H1 (cell line): Measurements from ENCODE around the gene ERCC1. TPM values are rescaled to one million over a fixed set of nuclear protein-coding genes. Genes with fewer than 3 reads are reported as not detected.
A peak's percentile ranks its signal among the peaks of the same experiment; 100 is the strongest.

Experiments used
- CTCF ChIA-PET: fragments of 300-600 bp; sonication (Branson Sonifier 250); formaldehyde crosslinking; loops from one replicate; lab custom pipeline; 2021; ENCODE audit not compliant: partially characterized antibody; lab: Charles Lee
- POLR2A ChIA-PET: fragments of 300-600 bp; sonication (Branson Sonifier 250); formaldehyde crosslinking; loops from one replicate; lab custom pipeline; 2021; ENCODE audit warnings: inconsistent platforms; ENCODE audit not compliant: partially characterized antibody; lab: Charles Lee
- DNase-seq, 2 experiments: peaks; one replicate each; pipeline versions ENCODE4 v3.0.0 to v3.0.0-alpha.2; 2010 to 2022; ENCODE audit warnings: low spot score in 2 of 2, low read depth in 1 of 2, mixed read lengths in 1 of 2
- FAIRE-seq: peaks from 2 replicates; lab custom pipeline; 2011; peaks lifted over from hg19 to GRCh38; lab: Jason Lieb, UNC
- H2AFZ ChIP-seq: 2 replicates; pipeline ENCODE4 v1.8.1; 2012; ENCODE audit warnings: low read length, inconsistent platforms
- H2AK5ac ChIP-seq: 2 replicates; pipeline ENCODE4 v1.6.1; 2013; ENCODE audit warnings: low read depth, low read length
- H2BK120ac ChIP-seq: replicated peaks from 2 replicates; pipeline ENCODE3; 2013; ENCODE audit warnings: low read depth, low read length, inconsistent platforms
- H2BK12ac ChIP-seq: 2 replicates; pipeline ENCODE4 v1.6.1; 2013; ENCODE audit warnings: low read depth, low read length
- H2BK15ac ChIP-seq: 2 replicates; pipeline ENCODE4 v1.6.1; 2013; ENCODE audit warnings: low read length
- H2BK20ac ChIP-seq: 2 replicates; pipeline ENCODE4 v1.6.1; 2013; ENCODE audit warnings: low read length
- H2BK5ac ChIP-seq: 2 replicates; pipeline ENCODE4 v1.6.1; 2013; ENCODE audit warnings: low read depth, low read length
- H3K14ac ChIP-seq: 2 replicates; pipeline ENCODE4 v1.6.1; 2013; ENCODE audit warnings: inconsistent platforms; ENCODE audit not compliant: insufficient read length
- H3K18ac ChIP-seq: 2 replicates; pipeline ENCODE4 v1.6.1; 2013; ENCODE audit warnings: low read length; ENCODE audit errors: extremely low read depth
- H3K23ac ChIP-seq: 2 replicates; pipeline ENCODE4 v1.6.1; 2013; ENCODE audit warnings: inconsistent platforms; ENCODE audit not compliant: insufficient read length
- H3K23me2 ChIP-seq: 2 replicates; pipeline ENCODE4 v1.6.1; 2013; ENCODE audit warnings: low read depth, low read length
- H3K27ac ChIP-seq: 2 replicates; pipeline ENCODE4 v1.6.1; 2011; ENCODE audit warnings: low read depth, low read length, inconsistent platforms
- H3K27me3 ChIP-seq, 4 experiments: replicated peaks in 1 of 4; 1 replicate in 1 of 4; 2 replicates in 3 of 4; pipeline versions ENCODE4 v1.6.1 to v1.8.1; 2011 to 2013; ENCODE audit warnings: low read length in 3 of 4, mild to moderate bottlenecking in 3 of 4, inconsistent platforms in 2 of 4, mixed read lengths in 2 of 4, moderate library complexity in 1 of 4; ENCODE audit not compliant: control insufficient read depth in 3 of 4, insufficient read depth in 3 of 4; ENCODE audit errors: extremely low read depth in 1 of 4
- H3K36me3 ChIP-seq, 4 experiments: 2 replicates each; pipeline versions ENCODE4 v1.6.1 to v1.8.1; 2011 to 2013; ENCODE audit warnings: mild to moderate bottlenecking in 4 of 4, low read length in 3 of 4, moderate library complexity in 2 of 4, control low read depth in 1 of 4, inconsistent platforms in 1 of 4; ENCODE audit not compliant: insufficient read depth in 4 of 4, control insufficient read depth in 2 of 4
- H3K4ac ChIP-seq: replicated peaks from 2 replicates; pipeline ENCODE3; 2013; ENCODE audit warnings: low read length, low read depth, mixed read lengths, inconsistent platforms; ENCODE audit not compliant: insufficient read length
- H3K4me1 ChIP-seq, 4 experiments: replicated peaks in 1 of 4; 1 replicate in 1 of 4; 2 replicates in 3 of 4; pipeline versions ENCODE4 v1.6.1 to v1.8.1; 2011 to 2013; ENCODE audit warnings: low read length in 3 of 4, inconsistent platforms in 2 of 4, mixed read lengths in 1 of 4; ENCODE audit not compliant: insufficient read depth in 4 of 4, control insufficient read depth in 3 of 4
- H3K4me2 ChIP-seq, 2 experiments: 2 replicates each; pipeline versions ENCODE4 v1.6.1 to v1.8.1; 2011 to 2013; ENCODE audit warnings: low read depth in 2 of 2, low read length in 2 of 2, control low read depth in 1 of 2, inconsistent platforms in 1 of 2, mild to moderate bottlenecking in 1 of 2; ENCODE audit not compliant: insufficient read depth in 1 of 2
- H3K4me3 ChIP-seq, 4 experiments: fragments of 200-600, 300-600 bp in 1 of 4; sonication (generic), shearing (Covaris generic), sonication (Bioruptor Twin) in 1 of 4; 2 replicates each; pipeline versions ENCODE4 v1.5.1 to v1.8.1; 2011 to 2016; ENCODE audit warnings: low read length in 4 of 4, low read depth in 3 of 4, control low read depth in 2 of 4, inconsistent platforms in 2 of 4, mild to moderate bottlenecking in 2 of 4, mixed read lengths in 1 of 4, moderate library complexity in 1 of 4; ENCODE audit not compliant: insufficient read depth in 2 of 4; ENCODE audit errors: extremely low read depth in 1 of 4
- H3K56ac ChIP-seq: replicated peaks from 2 replicates; pipeline ENCODE3; 2013; ENCODE audit warnings: low read depth, mild to moderate bottlenecking, mixed read lengths, low read length, inconsistent platforms; ENCODE audit not compliant: insufficient read length
- H3K79me1 ChIP-seq: 2 replicates; pipeline ENCODE4 v1.6.1; 2013; ENCODE audit warnings: low read depth, low read length, control low read depth
- H3K79me2 ChIP-seq, 2 experiments: 2 replicates each; pipeline versions ENCODE4 v1.6.1 to v1.8.1; 2012 to 2013; ENCODE audit warnings: low read length in 2 of 2, mild to moderate bottlenecking in 2 of 2, inconsistent platforms in 1 of 2; ENCODE audit not compliant: insufficient read depth in 2 of 2, control insufficient read depth in 1 of 2
- H3K9ac ChIP-seq, 4 experiments: replicated peaks in 1 of 4; 1 replicate in 1 of 4; 2 replicates in 3 of 4; pipeline versions ENCODE4 v1.6.1 to v1.8.1; 2011 to 2013; ENCODE audit warnings: low read depth in 3 of 4, low read length in 3 of 4, control low read depth in 2 of 4, mild to moderate bottlenecking in 2 of 4, moderate library complexity in 2 of 4, inconsistent platforms in 1 of 4; ENCODE audit errors: extremely low read depth in 1 of 4
- H3K9me3 ChIP-seq, 2 experiments: 2 replicates each; pipeline versions ENCODE4 v1.6.1 to v1.8.1; 2012 to 2013; ENCODE audit warnings: mild to moderate bottlenecking in 2 of 2, moderate library complexity in 2 of 2, control low read depth in 1 of 2, inconsistent platforms in 1 of 2, low read depth in 1 of 2, low read length in 1 of 2, mixed read lengths in 1 of 2; ENCODE audit not compliant: insufficient read depth in 2 of 2
- H4K20me1 ChIP-seq, 2 experiments: replicated peaks in 1 of 2; 2 replicates each; pipeline versions ENCODE3 to v1.8.1; 2011 to 2013; ENCODE audit warnings: inconsistent platforms in 2 of 2, low read length in 2 of 2, mild to moderate bottlenecking in 1 of 2; ENCODE audit not compliant: insufficient read depth in 2 of 2, control insufficient read depth in 1 of 2
- H4K5ac ChIP-seq: 2 replicates; pipeline ENCODE4 v1.6.1; 2013; ENCODE audit warnings: low read length, low read depth, mixed read lengths, inconsistent platforms; ENCODE audit not compliant: insufficient read length
- H4K8ac ChIP-seq: 2 replicates; pipeline ENCODE4 v1.8.0; 2013; ENCODE audit warnings: mild to moderate bottlenecking, moderate library complexity, low read length, inconsistent platforms; ENCODE audit not compliant: insufficient read depth; ENCODE audit errors: extremely low read depth
- H4K91ac ChIP-seq: replicated peaks from 2 replicates; pipeline ENCODE3; 2013; ENCODE audit warnings: low read length, mixed read lengths, inconsistent platforms; ENCODE audit not compliant: insufficient read length
- BACH1 ChIP-seq: IDR thresholded peaks from 2 replicates; pipeline ENCODE4 v1.6.1; 2012; ENCODE audit warnings: low read length, improper control_type of control experiment
- CHD2 ChIP-seq: IDR thresholded peaks from 2 replicates; pipeline ENCODE4 v1.6.1; 2012; ENCODE audit warnings: low read length, improper control_type of control experiment
- EGR1 ChIP-seq: IDR thresholded peaks from 2 replicates; pipeline ENCODE4 v1.6.1; 2011; ENCODE audit warnings: low read depth, low read length, borderline replicate concordance
- EP300 ChIP-seq, 2 experiments: IDR thresholded peaks; 1 replicate in 1 of 2; 2 replicates in 1 of 2; pipeline ENCODE4 v1.6.1; 2011 to 2012; ENCODE audit warnings: low read depth in 2 of 2, low read length in 2 of 2, mild to moderate bottlenecking in 2 of 2, borderline replicate concordance in 1 of 2, inconsistent platforms in 1 of 2, moderate library complexity in 1 of 2
- KDM5A ChIP-seq: fragments of 200-600 bp; IDR thresholded peaks from 2 replicates; pipeline ENCODE4 v1.7.1; 2012; ENCODE audit warnings: mild to moderate bottlenecking, low read length, inconsistent platforms, mixed read lengths
- RBBP5 ChIP-seq: IDR thresholded peaks from 2 replicates; pipeline ENCODE4 v1.7.1; 2012; ENCODE audit warnings: low read depth, mild to moderate bottlenecking, inconsistent platforms, low read length, moderate library complexity, borderline replicate concordance
- SP1 ChIP-seq: IDR thresholded peaks from 2 replicates; pipeline ENCODE4 v1.6.1; 2011; ENCODE audit warnings: low read depth, low read length
- TAF1 ChIP-seq: IDR thresholded peaks from 2 replicates; pipeline ENCODE4 v1.6.1; 2011; ENCODE audit warnings: mild to moderate bottlenecking, low read depth, low read length
- TEAD4 ChIP-seq: IDR thresholded peaks from 2 replicates; pipeline ENCODE4 v1.6.1; 2012; ENCODE audit warnings: low read depth, low read length, inconsistent platforms, mixed read lengths
- ZNF274 ChIP-seq: IDR thresholded peaks from 2 replicates; pipeline ENCODE4 v1.7.0; 2012; ENCODE audit warnings: low read length, borderline replicate concordance; ENCODE audit errors: extremely low read depth
- WGBS, 2 experiments: shearing (Covaris generic) in 1 of 2; methylation state at CpG; one replicate each; pipeline versions ENCODE4 v1.1.6 to v1.1.7; 2013 to 2015; ENCODE audit warnings: low lambda C conversion rate in 2 of 2, mixed read lengths in 2 of 2, inconsistent platforms in 1 of 2, low coverage in 1 of 2, missing lambda C conversion rate in 1 of 2; ENCODE audit not compliant: insufficient replicate concordance in 2 of 2, insufficient coverage in 1 of 2, insufficient read length in 1 of 2; ENCODE audit errors: extremely low coverage in 1 of 2, missing lambda C conversion rate in 1 of 2; 5-methylcytosine and 5-hydroxymethylcytosine counted together
- polyA plus RNA-seq, 7 experiments: library from polyadenylated mRNA; depleted of rRNA in 3 of 7; stranded (reverse) in 5 of 7; unstranded in 2 of 7; fragments of >200 nt in 5 of 7; fragments of 200-250 nt in 2 of 7; gene quantifications; 1 replicate in 5 of 7; 2 replicates in 1 of 7; 4 replicates in 1 of 7; pipeline versions ENCODE4 v1.2.1 to v1.2.3, GENCODE V29; 2011 to 2013; ENCODE audit warnings: missing spikeins in 2 of 7, mixed read lengths in 2 of 7
- total RNA-seq: library from RNA; stranded (reverse); fragmentation: NEBNext Ultra II Directional; extraction: Animal tissue kit (Norgen Biotek cat#: 25700); gene quantifications from 2 replicates; pipeline ENCODE4 v1.2.1, GENCODE V29; 2021
- TF ChIP-seq, protein P1 (sequence below): IDR thresholded peaks from 2 replicates; pipeline ENCODE4 v1.6.1; 2011; ENCODE audit warnings: low read length, improper control_type of control experiment

Gene ERCC1
- total and polyA plus RNA-seq, 2 of the 8 experiments (the other 6 are each of a cell fraction or from before 2014, with no cell fraction given), result 44.7 to 94.2 TPM

DNA sequence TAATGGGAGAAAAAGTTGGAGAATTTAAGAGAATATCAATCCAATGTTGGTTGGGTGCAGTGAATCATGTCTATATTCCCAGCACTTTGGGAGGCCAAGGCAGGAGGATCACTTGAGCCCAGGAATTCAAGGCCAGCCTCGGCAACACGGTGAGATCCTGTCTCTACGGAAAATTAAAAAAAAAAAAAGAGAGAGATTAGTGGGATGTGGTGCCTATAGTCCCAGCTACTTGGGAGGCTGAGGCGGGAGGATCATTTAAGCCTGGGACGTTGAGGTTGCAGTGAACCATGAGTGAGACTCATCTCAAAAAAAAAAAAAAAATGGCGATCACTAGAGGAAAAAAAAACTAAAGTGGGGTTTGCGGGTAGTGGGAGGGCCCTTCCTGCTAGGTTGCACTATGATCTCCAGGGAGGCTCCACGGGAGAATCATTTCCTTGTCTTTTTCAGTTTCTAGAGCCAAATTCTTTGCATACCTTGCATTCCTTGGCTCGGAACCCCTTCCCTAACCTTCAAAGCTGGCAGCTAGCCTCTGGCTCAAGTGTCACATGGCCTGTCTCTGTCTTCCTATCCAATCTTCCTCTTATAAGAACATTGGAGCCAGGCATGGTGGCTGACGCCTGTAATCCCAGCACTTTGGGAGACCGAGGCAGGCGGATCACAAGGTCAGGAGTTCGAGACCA, 47.5 kb downstream of the ERCC1 start:
- Histone ChIP-seq H3K18ac (peak overlapping the region; percentile 78), H3K36me3 (no peaks in the 10 kb centered on the region), H3K27me3 (no peaks in the 10 kb centered on the region), H3K9ac (no peak overlapping the region), H3K23me2 (peaks cover 2% of the 10 kb centered on the region; the same call in 1 of the 2 replicates), H4K5ac (peak overlapping the region; percentile 27), H2AK5ac (peak overlapping the region; percentile 90; the same call in 1 of the 2 replicates), H2BK20ac (no peak overlapping the region), H4K20me1 (no peaks in the 10 kb centered on the region), H3K4me2 (peak overlapping the region in 1 of 2 experiments; percentile 34; a peak in 1 of 4 replicates), H3K23ac (no peak overlapping the region), H3K14ac (no peak overlapping the region), H2BK15ac (no peak overlapping the region), H4K8ac (no peak overlapping the region), H3K56ac (no peak overlapping the region), H3K79me1 (no peaks in the 10 kb centered on the region), H2BK120ac (no peak overlapping the region), H3K4ac (no peak overlapping the region), H3K27ac (peak overlapping the region; percentile 41; the same call in 1 of the 2 replicates), H2BK12ac (peak overlapping the region; percentile 71; the same call in 1 of the 2 replicates), H4K91ac (no peak overlapping the region), H2BK5ac (peak overlapping the region; percentile 32; the same call in 1 of the 2 replicates), H3K79me2 (no peaks in the 10 kb centered on the region), H3K4me3 (no peak overlapping the region; a peak in 1 of 8 replicates), H3K4me1 (no peaks in the 10 kb centered on the region), H3K9me3 (no peaks in the 10 kb centered on the region), H2AFZ (no peak overlapping the region)
- peak in 1 of 2 experiments; percentile 60 for DNase-seq
- POLR2A ChIA-PET, result interaction anchor here (0.6 to 2.7 kb wide), 5 partner anchors 10 to 190 kb away, joined by 3 to 6 read pairs (median 3); no protein-coding TSS in a partner anchor
- CTCF ChIA-PET, result interaction anchor here (0.6 to 7.9 kb wide), 5 partner anchors 26 to 153 kb away, joined by 3 to 57 read pairs (median 4); partner anchors contain the start of gene PPP1R13L
- peak; percentile 95 for FAIRE-seq
- WGBS, 2 experiments, result 52% methylated on average over 13 of the region's 13 CpGs; no CpG with 5 or more reads in 1 of the 2 experiments
- no peak for TF ChIP-seq TAF1
- no peak for TF ChIP-seq KDM5A
- no peak for TF ChIP-seq CHD2
- peak in 1 of 2 experiments; percentile 79; a peak in 1 of 3 replicates for TF ChIP-seq EP300 (IDR thresholded peaks at IDR 0.05; ENCODE audit: borderline replicate concordance in 1 of 2, low read depth in 2 of 2, low read length in 2 of 2)
- peak; percentile 86 for TF ChIP-seq BACH1
- no peak for TF ChIP-seq ZNF274
- peak; percentile 100 for TF ChIP-seq TEAD4
- TF ChIP-seq RBBP5, result no peak
- TF ChIP-seq, protein P1, sequence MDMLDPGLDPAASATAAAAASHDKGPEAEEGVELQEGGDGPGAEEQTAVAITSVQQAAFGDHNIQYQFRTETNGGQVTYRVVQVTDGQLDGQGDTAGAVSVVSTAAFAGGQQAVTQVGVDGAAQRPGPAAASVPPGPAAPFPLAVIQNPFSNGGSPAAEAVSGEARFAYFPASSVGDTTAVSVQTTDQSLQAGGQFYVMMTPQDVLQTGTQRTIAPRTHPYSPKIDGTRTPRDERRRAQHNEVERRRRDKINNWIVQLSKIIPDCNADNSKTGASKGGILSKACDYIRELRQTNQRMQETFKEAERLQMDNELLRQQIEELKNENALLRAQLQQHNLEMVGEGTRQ, result peak; percentile 65
- TF ChIP-seq EGR1, result no peak
- peak; percentile 84 for TF ChIP-seq SP1
